ENCODE results near the gene PDK3. TPM values are rescaled to one million over a fixed set of nuclear protein-coding genes. Genes with fewer than 3 reads are reported as not detected.

Gene PDK3
- total RNA-seq, result 10 to 100 TPM; 26.0 to 31.7 TPM

DNA sequence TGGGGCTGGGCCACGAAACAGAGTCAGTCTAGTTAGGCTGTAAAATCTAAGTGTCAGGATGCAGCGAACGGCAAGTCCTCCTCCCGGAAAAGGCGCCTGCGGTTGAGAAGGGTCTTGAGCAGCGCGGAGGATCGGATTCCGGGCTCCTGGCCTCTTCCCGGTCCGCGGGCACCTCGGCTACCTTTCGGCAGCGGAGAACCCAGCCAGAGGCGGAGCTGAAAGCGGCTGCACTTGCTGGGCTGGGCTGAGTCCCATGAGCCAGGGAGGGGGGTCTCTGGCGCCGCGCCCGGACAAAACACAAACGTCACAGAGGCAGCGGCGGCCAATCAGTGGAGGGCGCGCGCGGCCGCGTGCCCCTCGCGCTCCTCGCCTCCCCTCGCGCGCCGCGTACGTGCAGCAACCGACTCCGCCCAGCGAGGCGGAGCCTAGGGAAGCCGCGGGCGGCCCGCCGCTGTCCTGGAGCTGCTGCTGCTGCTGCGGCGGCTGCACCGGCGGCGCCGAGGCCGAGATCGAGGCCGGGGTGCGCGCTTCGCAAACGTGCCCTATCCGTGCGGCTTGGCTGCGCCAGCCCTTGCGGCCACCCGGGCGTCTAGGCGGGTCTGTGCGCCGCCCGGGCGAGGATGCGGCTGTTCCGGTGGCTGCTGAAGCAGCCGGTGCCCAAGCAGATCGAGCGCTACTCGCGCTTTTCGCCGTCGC lies at the start of gene PDK3:
Gene PDK3 (plus strand): TSS at position 451 of the 696 bp plus-strand sequence. CDS start 170 bp downstream, at position 621.
- Mint-ChIP-seq H3K27ac (peak within 1 kb of the TSS; percentile 67), H3K27me3 (ENCODE audit: low read depth) (no peaks in the 10 kb centered on the region), H3K36me3 (ENCODE audit: insufficient read depth in 2 of 2) (no peaks in the 10 kb centered on the region), H3K9me3 (no peaks in the 10 kb centered on the region), H3K4me3 (peak within 1 kb of the TSS; percentile 85 to 87), H3K4me1 (ENCODE audit: low read depth) (peaks cover 23% of the 10 kb centered on the region)
- ATAC-seq (replicated peaks in 1 of 2), result peak; percentile 96 to 97
- DNase-seq, result peak; percentile 85 to 86

GRCh38 chrX:24415921-24416320 lies 49.2 kb upstream of the PDK3 start:
- Mint-ChIP-seq H3K36me3 (ENCODE audit: insufficient read depth in 2 of 2) (no peaks in the 10 kb centered on the region), H3K9me3 (peaks cover 0 to 5% of the 10 kb centered on the region in 2 donors), H3K27me3 (ENCODE audit: low read depth) (peaks cover 12% of the 10 kb centered on the region), H3K27ac (no peak overlapping the region), H3K4me1 (ENCODE audit: low read depth) (no peaks in the 10 kb centered on the region), H3K4me3 (no peak overlapping the region)
- no peak for ATAC-seq (replicated peaks in 1 of 2)
- DNase-seq, result no peak

DNA sequence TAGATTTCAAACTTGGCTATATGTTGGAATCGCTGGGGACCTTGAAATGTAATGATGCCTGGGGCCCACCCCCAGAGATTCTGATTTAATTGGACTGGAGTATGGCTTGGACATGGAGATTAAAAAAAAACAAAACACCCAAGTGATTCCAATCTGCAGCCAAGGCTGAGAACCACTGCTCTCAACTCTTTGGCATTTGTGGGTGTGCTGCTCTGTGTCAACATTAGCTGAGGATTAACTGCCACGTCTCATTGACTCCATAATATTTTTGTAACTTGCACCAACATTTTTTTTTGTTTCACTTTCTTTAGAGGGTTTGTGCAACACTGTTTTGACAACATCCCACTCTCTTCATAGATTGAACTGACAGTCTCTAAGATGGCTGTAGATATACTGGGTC lies 41.1 kb upstream of the PDK3 start:
- Mint-ChIP-seq H3K27me3 (ENCODE audit: low read depth) (peaks cover 17% of the 10 kb centered on the region), H3K36me3 (ENCODE audit: insufficient read depth in 2 of 2) (peaks cover 0 to 1% of the 10 kb centered on the region in 2 donors), H3K4me1 (ENCODE audit: low read depth) (no peaks in the 10 kb centered on the region), H3K27ac (no peak overlapping the region), H3K4me3 (no peak overlapping the region), H3K9me3 (peaks cover 0 to 6% of the 10 kb centered on the region in 2 donors)
- ATAC-seq (replicated peaks in 1 of 2), result no peak
- no peak for DNase-seq

GRCh38 chrX:24424948-24425347 lies 40.1 kb upstream of the PDK3 start:
- Mint-ChIP-seq H3K4me1 (ENCODE audit: low read depth) (no peaks in the 10 kb centered on the region), H3K27ac (no peak overlapping the region), H3K36me3 (ENCODE audit: insufficient read depth in 2 of 2) (peaks cover 0 to 1% of the 10 kb centered on the region in 2 donors), H3K27me3 (ENCODE audit: low read depth) (peaks cover 17% of the 10 kb centered on the region), H3K9me3 (peaks cover 0 to 6% of the 10 kb centered on the region in 2 donors), H3K4me3 (no peak overlapping the region)
- DNase-seq, result no peak
- ATAC-seq (replicated peaks in 1 of 2), result no peak

DNA sequence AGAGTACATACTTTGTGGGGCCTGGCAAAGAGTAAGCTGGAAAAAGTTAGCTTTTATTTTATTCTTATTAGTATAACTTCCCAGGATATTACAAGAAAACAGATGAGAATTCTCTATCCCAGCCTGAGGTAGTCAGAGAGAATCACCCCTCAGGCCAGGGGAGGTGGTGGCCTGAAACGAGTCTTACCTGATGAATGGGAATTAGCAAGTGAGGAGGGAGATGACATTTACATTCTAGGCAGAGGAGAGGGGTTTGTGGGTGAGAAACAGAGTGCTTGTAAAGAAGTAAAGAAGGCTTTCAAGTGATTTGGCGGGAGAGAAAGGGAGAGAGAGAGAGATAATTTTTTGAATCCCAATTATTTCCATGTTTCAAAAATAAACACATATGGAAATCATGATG lies 39.3 kb upstream of the PDK3 start:
- Mint-ChIP-seq H3K27me3 (ENCODE audit: low read depth) (peaks cover 21% of the 10 kb centered on the region), H3K4me3 (no peak overlapping the region), H3K36me3 (ENCODE audit: insufficient read depth in 2 of 2) (peaks cover 0 to 1% of the 10 kb centered on the region in 2 donors), H3K4me1 (ENCODE audit: low read depth) (no peaks in the 10 kb centered on the region), H3K9me3 (peaks cover 0 to 5% of the 10 kb centered on the region in 2 donors), H3K27ac (no peak overlapping the region)
- DNase-seq, result no peak
- no peak for ATAC-seq (replicated peaks in 1 of 2)

- H3K36me3 Mint-ChIP-seq (ENCODE audit: insufficient read depth in 2 of 2), result no peaks in the 10 kb centered on the region
- DNase-seq, result no peak
- peaks cover 24% of the 10 kb centered on the region for H3K27me3 Mint-ChIP-seq (ENCODE audit: low read depth)
- H3K27ac Mint-ChIP-seq, result no peak overlapping the region
- peak; percentile 52 to 64 for ATAC-seq (replicated peaks in 1 of 2)
- H3K9me3 Mint-ChIP-seq, result peaks cover 0 to 3% of the 10 kb centered on the region in 2 donors
- H3K4me1 Mint-ChIP-seq (ENCODE audit: low read depth), result no peaks in the 10 kb centered on the region
- no peak overlapping the region for H3K4me3 Mint-ChIP-seq
These were observed 38.7 kb upstream of the PDK3 start for GRCh38 chrX:24426340-24426913.

DNA sequence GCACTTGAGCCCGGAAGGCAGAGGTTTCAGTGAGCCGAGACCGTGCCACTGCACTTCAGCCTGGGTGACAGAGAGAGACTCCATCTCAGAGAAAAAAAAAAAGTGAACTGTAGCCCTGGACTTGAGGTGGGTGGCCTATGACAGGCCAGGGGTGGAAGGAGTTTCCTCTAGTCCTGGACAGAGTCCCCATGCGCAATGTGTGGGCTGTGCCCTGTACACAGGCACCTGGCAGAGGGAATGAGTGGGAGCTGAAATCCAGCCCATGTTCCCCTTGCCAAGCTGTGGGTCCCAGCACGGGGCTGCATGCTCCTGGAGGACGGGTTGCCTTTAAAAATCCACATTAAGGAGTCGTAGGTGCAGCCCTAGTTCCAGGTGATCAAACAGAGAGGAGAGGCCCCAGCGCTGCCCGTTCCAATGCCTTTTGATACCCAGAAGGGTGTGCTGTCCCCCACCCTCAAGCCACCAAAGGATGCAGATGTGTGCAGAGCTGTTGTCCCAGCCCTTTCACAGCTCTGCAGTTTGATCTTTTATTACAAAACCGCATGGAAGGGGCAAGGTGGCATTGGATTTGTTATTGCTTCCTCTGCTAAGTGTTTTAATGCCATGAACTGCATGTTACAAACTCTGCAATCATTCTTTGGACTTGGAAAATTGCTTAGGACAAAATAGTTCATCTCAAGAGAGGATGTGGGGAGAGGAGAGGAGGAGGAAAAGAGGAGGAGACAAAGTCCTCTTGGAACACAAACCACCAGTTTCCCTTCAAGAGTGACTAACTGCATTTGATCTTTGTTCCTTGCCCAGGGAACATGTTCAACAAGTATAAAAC lies 38.0 kb upstream of the PDK3 start:
- H3K4me1 Mint-ChIP-seq (ENCODE audit: low read depth), result no peaks in the 10 kb centered on the region
- H3K4me3 Mint-ChIP-seq, result no peak overlapping the region
- DNase-seq, result no peak
- ATAC-seq (replicated peaks in 1 of 2), result no peak
- peaks cover 31% of the 10 kb centered on the region for H3K27me3 Mint-ChIP-seq (ENCODE audit: low read depth)
- H3K9me3 Mint-ChIP-seq, result peaks cover 0 to 3% of the 10 kb centered on the region in 2 donors
- H3K27ac Mint-ChIP-seq, result no peak overlapping the region
- no peaks in the 10 kb centered on the region for H3K36me3 Mint-ChIP-seq (ENCODE audit: insufficient read depth in 2 of 2)

- Mint-ChIP-seq H3K36me3 (ENCODE audit: insufficient read depth in 2 of 2) (no peaks in the 10 kb centered on the region), H3K4me3 (no peak overlapping the region), H3K27ac (no peak overlapping the region), H3K27me3 (ENCODE audit: low read depth) (peaks cover 37% of the 10 kb centered on the region), H3K4me1 (ENCODE audit: low read depth) (no peaks in the 10 kb centered on the region), H3K9me3 (peaks cover 0 to 5% of the 10 kb centered on the region in 2 donors)
- DNase-seq, result no peak
- ATAC-seq (replicated peaks in 1 of 2), result no peak
These were observed 37.4 kb upstream of the PDK3 start for GRCh38 chrX:24427747-24428019.

GRCh38 chrX:24428516-24428915 lies 36.6 kb upstream of the PDK3 start:
- no peak for ATAC-seq (replicated peaks in 1 of 2)
- Mint-ChIP-seq H3K36me3 (ENCODE audit: insufficient read depth in 2 of 2) (no peaks in the 10 kb centered on the region), H3K4me3 (no peak overlapping the region), H3K9me3 (peaks cover 0 to 5% of the 10 kb centered on the region in 2 donors), H3K27me3 (ENCODE audit: low read depth) (peaks cover 45% of the 10 kb centered on the region), H3K27ac (no peak overlapping the region), H3K4me1 (ENCODE audit: low read depth) (no peaks in the 10 kb centered on the region)
- no peak for DNase-seq

DNA sequence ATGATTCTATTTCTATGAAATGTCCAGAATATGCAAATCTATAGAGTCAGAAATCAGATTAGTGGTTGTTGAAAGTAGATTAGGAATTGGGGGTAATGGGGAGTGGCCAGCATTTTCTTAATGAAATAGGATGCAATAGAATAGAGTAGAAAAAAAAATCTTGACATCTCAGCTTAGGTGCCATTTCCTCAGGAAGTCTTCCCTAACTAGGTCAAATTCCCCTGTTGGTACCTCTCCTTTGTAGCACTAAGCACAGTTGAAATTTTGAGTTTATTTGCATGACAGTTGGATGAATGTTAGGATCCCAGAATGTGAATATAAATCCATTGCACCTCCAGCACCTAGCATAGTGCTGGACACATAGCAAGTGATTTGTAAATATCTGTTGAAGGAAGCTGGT lies 30.0 kb upstream of the PDK3 start:
- Mint-ChIP-seq H3K4me3 (no peak overlapping the region), H3K4me1 (ENCODE audit: low read depth) (no peaks in the 10 kb centered on the region), H3K9me3 (peaks cover 0 to 3% of the 10 kb centered on the region in 2 donors), H3K36me3 (ENCODE audit: insufficient read depth in 2 of 2) (no peaks in the 10 kb centered on the region), H3K27ac (no peak overlapping the region), H3K27me3 (ENCODE audit: low read depth) (peaks cover 39% of the 10 kb centered on the region)
- ATAC-seq (replicated peaks in 1 of 2) (no peak), DNase-seq (no peak)

GRCh38 chrX:24443918-24444317 lies 21.2 kb upstream of the PDK3 start:
- H3K36me3 Mint-ChIP-seq (ENCODE audit: insufficient read depth in 2 of 2), result no peaks in the 10 kb centered on the region
- H3K27ac Mint-ChIP-seq, result no peak overlapping the region
- H3K9me3 Mint-ChIP-seq, result no peaks in the 10 kb centered on the region
- H3K4me3 Mint-ChIP-seq, result no peak overlapping the region
- no peaks in the 10 kb centered on the region for H3K4me1 Mint-ChIP-seq (ENCODE audit: low read depth)
- DNase-seq, result no peak
- H3K27me3 Mint-ChIP-seq (ENCODE audit: low read depth), result peaks cover 4% of the 10 kb centered on the region
- ATAC-seq (replicated peaks in 1 of 2), result no peak

- no peak for DNase-seq
- Mint-ChIP-seq H3K9me3 (no peaks in the 10 kb centered on the region), H3K27ac (no peak overlapping the region), H3K36me3 (ENCODE audit: insufficient read depth in 2 of 2) (no peaks in the 10 kb centered on the region), H3K4me1 (ENCODE audit: low read depth) (no peaks in the 10 kb centered on the region), H3K4me3 (no peak overlapping the region), H3K27me3 (ENCODE audit: low read depth) (peaks cover 4% of the 10 kb centered on the region)
- ATAC-seq (replicated peaks in 1 of 2), result no peak
These were observed 20.4 kb upstream of the PDK3 start for GRCh38 chrX:24444645-24445044.

DNA sequence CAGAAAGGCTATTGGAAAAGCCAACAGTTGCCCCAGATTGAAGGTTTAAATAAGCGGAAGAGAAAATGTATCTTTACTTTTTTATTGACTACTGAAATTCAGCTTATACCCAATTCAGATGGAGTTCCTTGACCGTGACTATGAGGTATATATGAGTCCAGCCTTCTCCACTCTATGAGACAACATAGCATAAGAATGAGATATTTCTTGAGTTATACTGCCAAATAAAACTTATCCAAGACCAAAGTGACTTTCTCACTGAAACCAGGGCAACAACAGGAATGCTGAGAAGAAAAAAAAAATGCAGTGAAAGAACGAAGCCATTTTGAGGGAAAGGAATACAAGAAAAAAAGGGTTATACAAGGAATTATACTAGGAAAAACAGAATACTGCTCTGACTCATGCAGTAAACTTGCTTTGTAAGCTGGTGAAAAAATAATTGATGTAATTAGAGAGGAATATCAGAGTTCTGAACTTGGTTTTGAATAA lies 16.3 kb upstream of the PDK3 start:
- peaks cover 9% of the 10 kb centered on the region for H3K27me3 Mint-ChIP-seq (ENCODE audit: low read depth)
- H3K4me3 Mint-ChIP-seq, result no peak overlapping the region
- no peaks in the 10 kb centered on the region for H3K4me1 Mint-ChIP-seq (ENCODE audit: low read depth)
- no peak overlapping the region for H3K27ac Mint-ChIP-seq
- DNase-seq (no peak), ATAC-seq (replicated peaks in 1 of 2) (no peak)
- peaks cover 3 to 6% of the 10 kb centered on the region in 2 donors for H3K36me3 Mint-ChIP-seq (ENCODE audit: insufficient read depth in 2 of 2)
- peaks cover 0 to 3% of the 10 kb centered on the region in 2 donors for H3K9me3 Mint-ChIP-seq
